Sigmoid colon (tissue), 7 donors: ENCODE data around the gene HIVEP2. TPM values are rescaled to one million over a fixed set of nuclear protein-coding genes. Genes with fewer than 3 reads are reported as not detected.

Experiments
- DNase-seq: peaks from one replicate; pipeline ENCODE4 v3.0.0-alpha.2; 2019
- H3K27ac ChIP-seq, 4 donors: fragments of 200-600 bp; sonication (generic); one replicate each; pipeline ENCODE4 v1.5.1; 2016 to 2019; ENCODE audit warnings: mild to moderate bottlenecking in 1 of 4
- H3K27me3 ChIP-seq, 3 donors: fragments of 200-600 bp; sonication (generic); one replicate each; pipeline ENCODE4 v1.5.1; 2019; ENCODE audit warnings: mild to moderate bottlenecking in 1 of 3
- H3K36me3 ChIP-seq, 4 donors: fragments of 200-600 bp; sonication (generic); one replicate each; pipeline ENCODE4 v1.5.1; 2016 to 2019
- H3K4me1 ChIP-seq, 4 donors: fragments of 200-600 bp; sonication (generic); one replicate each; pipeline ENCODE4 v1.5.1; 2017 to 2019
- H3K4me3 ChIP-seq, 4 donors: fragments of 200-600 bp; sonication (generic); one replicate each; pipeline ENCODE4 v1.5.1; 2017 to 2019; ENCODE audit warnings: mild to moderate bottlenecking in 2 of 4, moderate library complexity in 1 of 4
- H3K9me3 ChIP-seq, 4 donors: fragments of 200-600 bp in 3 of 4; sonication (generic) in 3 of 4; one replicate each; pipeline versions ENCODE4 v1.5.1 to v1.6.1; 2013 to 2019
- EP300 ChIP-seq, 4 donors: sonication (generic); formaldehyde crosslinking; IDR thresholded peaks; one replicate each; pipeline ENCODE4 v1.6.1; 2017; ENCODE audit warnings: antibody characterized with exemption in 4 of 4
- POLR2A ChIP-seq, 2 donors: fragments of 450-650 bp; IDR thresholded peaks; one replicate each; pipeline ENCODE4 v1.6.1; 2016; ENCODE audit warnings: antibody characterized with exemption in 2 of 2, mild to moderate bottlenecking in 2 of 2, moderate library complexity in 2 of 2
- POLR2AphosphoS5 ChIP-seq, 4 donors: sonication (generic); formaldehyde crosslinking; IDR thresholded peaks; one replicate each; pipeline ENCODE4 v1.6.1; 2017; ENCODE audit warnings: antibody characterized with exemption in 4 of 4
- WGBS, 2 donors: extraction: QIAGEN DNeasy Blood & Tissue Kit; methylation state at CpG; one replicate each; pipeline ENCODE4 v1.1.7; 2013; 5-methylcytosine and 5-hydroxymethylcytosine counted together
- intact Hi-C: fragments of 100-400 bp; cut with DNase I; formaldehyde crosslinking; loops from one replicate; pipeline ENCODE4 v1.15.1; 2023
- polyA plus RNA-seq, 3 donors: library from polyadenylated mRNA; stranded (reverse); fragments of 200-250 nt; gene quantifications; one replicate each; pipeline ENCODE4 v1.2.3, GENCODE V29; 2013
- total RNA-seq, 4 donors: library from RNA; depleted of rRNA; stranded (reverse); fragments of >200 nt; gene quantifications; one replicate each; pipeline ENCODE4 v1.1.0, GENCODE V29; 2016
- TF ChIP-seq, protein P1 (sequence below), 4 experiments: fragments of 450-650 bp in 3 of 4; fragments of 200-600 bp in 1 of 4; IDR thresholded peaks; one replicate each; pipeline ENCODE4 v1.5.1; 2016 to 2019; ENCODE audit warnings: antibody characterized with exemption in 4 of 4, mild to moderate bottlenecking in 3 of 4, moderate library complexity in 2 of 4
- donor health status: healthy with polysubstance abuse.
- donor health status: Bipolar disorder and iron deficiency.
- donor health status: healthy.

Gene HIVEP2
- total and polyA plus RNA-seq, 7 donors, result 1.8 to 21.7 (median 11.5) TPM

DNA sequence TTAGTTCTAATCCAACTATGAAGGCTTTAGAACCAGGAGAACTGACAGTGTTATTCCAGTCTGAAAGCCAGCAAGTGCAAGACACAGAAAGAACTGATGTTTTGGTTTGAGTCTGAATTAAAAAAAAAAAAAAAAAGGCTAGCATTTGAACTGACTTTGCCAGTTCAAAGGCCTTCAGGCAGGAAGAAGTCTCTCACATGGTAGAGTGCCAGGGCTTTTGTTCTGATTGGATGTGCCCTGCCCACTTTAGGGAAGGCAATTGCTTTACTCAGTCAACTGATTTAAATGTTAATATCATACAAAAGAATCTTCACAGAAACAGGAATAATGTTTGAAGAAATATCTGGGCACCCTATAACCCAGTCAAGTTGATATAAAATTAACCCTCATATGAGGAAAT, 212.2 kb downstream of the HIVEP2 start:
- no peaks in the 10 kb centered on the region for H3K27me3 ChIP-seq
- intact Hi-C loops, result no loop called here
- TF ChIP-seq POLR2AphosphoS5 (IDR thresholded peaks at IDR 0.05) (no peak), EP300 (IDR thresholded peaks at IDR 0.05) (no peak), POLR2A (IDR thresholded peaks at IDR 0.05) (no peak)
- TF ChIP-seq, protein P1, sequence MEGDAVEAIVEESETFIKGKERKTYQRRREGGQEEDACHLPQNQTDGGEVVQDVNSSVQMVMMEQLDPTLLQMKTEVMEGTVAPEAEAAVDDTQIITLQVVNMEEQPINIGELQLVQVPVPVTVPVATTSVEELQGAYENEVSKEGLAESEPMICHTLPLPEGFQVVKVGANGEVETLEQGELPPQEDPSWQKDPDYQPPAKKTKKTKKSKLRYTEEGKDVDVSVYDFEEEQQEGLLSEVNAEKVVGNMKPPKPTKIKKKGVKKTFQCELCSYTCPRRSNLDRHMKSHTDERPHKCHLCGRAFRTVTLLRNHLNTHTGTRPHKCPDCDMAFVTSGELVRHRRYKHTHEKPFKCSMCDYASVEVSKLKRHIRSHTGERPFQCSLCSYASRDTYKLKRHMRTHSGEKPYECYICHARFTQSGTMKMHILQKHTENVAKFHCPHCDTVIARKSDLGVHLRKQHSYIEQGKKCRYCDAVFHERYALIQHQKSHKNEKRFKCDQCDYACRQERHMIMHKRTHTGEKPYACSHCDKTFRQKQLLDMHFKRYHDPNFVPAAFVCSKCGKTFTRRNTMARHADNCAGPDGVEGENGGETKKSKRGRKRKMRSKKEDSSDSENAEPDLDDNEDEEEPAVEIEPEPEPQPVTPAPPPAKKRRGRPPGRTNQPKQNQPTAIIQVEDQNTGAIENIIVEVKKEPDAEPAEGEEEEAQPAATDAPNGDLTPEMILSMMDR (IDR thresholded peaks at IDR 0.05), result no peak
- no peaks in the 10 kb centered on the region for H3K4me1 ChIP-seq
- no peak for DNase-seq
- H3K27ac ChIP-seq, result no peak overlapping the region
- H3K36me3 ChIP-seq, result no peaks in the 10 kb centered on the region
- no peak overlapping the region for H3K4me3 ChIP-seq
- H3K9me3 ChIP-seq, result no peaks in the 10 kb centered on the region

DNA sequence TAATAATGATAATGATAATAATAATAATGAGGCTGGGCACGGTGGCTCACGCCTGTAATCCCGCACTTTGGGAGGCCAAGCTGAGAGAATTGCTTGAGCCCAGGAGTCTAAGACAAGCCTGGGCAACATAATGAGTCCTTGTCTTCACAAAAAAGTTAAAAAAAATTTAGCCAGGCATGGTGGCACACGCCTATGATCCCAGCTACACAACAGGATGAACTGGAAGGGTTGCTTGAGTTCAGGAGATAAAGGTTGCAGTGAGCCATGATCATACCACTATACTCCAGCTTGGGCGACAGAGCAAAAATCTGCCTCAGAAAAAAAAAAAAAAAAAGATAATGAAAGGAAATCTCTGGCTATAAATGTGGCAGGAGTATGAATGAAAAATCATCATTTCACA, 213.4 kb downstream of the HIVEP2 start:
- H3K4me1 ChIP-seq, result no peaks in the 10 kb centered on the region

DNA sequence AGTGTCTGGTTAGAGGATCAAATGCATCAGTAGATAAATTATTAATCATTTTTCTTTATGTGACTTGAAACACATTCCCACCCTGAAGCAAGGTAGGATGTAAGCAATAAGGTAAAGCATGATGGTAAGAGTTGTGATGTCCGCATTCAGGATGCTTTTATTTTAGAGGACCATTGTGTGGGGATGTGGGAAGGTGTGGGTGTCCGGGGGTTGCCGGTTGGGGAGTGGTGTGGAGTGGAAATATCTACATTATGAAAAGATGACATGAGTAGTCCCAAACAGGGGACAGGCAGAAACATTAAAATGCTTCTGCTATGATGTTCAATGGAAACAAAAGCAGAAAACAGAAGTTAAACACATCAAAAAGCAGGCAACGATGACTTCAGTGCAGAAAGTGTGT, 215.4 kb downstream of the HIVEP2 start:
- no peaks in the 10 kb centered on the region for H3K4me1 ChIP-seq
- no peak overlapping the region for H3K27ac ChIP-seq
- H3K4me3 ChIP-seq, result no peak overlapping the region
- DNase-seq, result no peak
- no peaks in the 10 kb centered on the region for H3K27me3 ChIP-seq
- no peak for TF ChIP-seq POLR2AphosphoS5 (IDR thresholded peaks at IDR 0.05)
- TF ChIP-seq EP300 (IDR thresholded peaks at IDR 0.05), result no peak
- no peak for TF ChIP-seq POLR2A (IDR thresholded peaks at IDR 0.05)
- TF ChIP-seq, protein P1 (IDR thresholded peaks at IDR 0.05), result no peak
- no peaks in the 10 kb centered on the region for H3K36me3 ChIP-seq
- WGBS, 2 donors, result 50 to 64% methylated on average over 4 of the region's 4 CpGs
- no peaks in the 10 kb centered on the region for H3K9me3 ChIP-seq
- intact Hi-C loops, result no loop called here

More for the DNA sequence above, 213.4 kb downstream of the HIVEP2 start:
- no peak for DNase-seq
- intact Hi-C loops, result no loop called here
- TF ChIP-seq EP300 (IDR thresholded peaks at IDR 0.05), result no peak
- TF ChIP-seq, protein P1 (IDR thresholded peaks at IDR 0.05), result no peak
- TF ChIP-seq POLR2AphosphoS5 (IDR thresholded peaks at IDR 0.05), result no peak
- TF ChIP-seq POLR2A (IDR thresholded peaks at IDR 0.05), result no peak
- 96 to 97% methylated on average over 5 of the region's 5 CpGs for WGBS, 2 donors
- no peak overlapping the region for H3K4me3 ChIP-seq
- no peaks in the 10 kb centered on the region for H3K27me3 ChIP-seq
- no peaks in the 10 kb centered on the region for H3K9me3 ChIP-seq
- no peak overlapping the region for H3K27ac ChIP-seq
- no peaks in the 10 kb centered on the region for H3K36me3 ChIP-seq

DNA sequence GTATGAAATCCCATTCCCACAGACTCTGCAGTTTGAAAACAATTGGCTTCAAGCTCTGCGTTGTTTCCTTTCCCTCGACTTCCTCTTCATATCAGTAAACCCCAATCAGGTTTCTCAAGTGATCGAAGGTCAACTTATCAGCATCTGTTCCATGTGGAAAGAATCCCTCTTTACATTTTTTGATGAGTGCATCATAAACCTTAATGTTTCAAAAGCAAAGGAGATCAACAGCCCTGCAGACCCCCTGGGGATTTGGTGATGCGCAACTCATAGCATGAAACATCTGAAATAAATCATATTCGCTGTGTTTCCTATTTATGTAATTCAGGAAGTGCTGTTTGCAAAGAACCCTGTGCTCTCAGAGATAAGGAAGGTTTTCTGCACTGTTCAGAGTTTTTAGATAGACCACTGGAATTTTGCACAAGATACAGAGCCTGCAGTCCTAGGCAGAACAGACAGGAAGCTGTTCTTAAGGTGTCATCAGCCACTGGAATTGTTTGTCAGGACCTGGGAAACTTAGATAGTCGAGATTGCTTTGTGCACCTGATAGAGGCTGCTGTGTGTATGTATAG, 216.0 kb downstream of the HIVEP2 start:
- Histone ChIP-seq H3K4me3 (no peak overlapping the region), H3K9me3 (no peaks in the 10 kb centered on the region), H3K27ac (no peak overlapping the region), H3K4me1 (no peaks in the 10 kb centered on the region), H3K36me3 (no peaks in the 10 kb centered on the region), H3K27me3 (no peaks in the 10 kb centered on the region)
- DNase-seq, result no peak
- intact Hi-C loops, result no loop called here
- TF ChIP-seq POLR2A (IDR thresholded peaks at IDR 0.05), result no peak
- TF ChIP-seq POLR2AphosphoS5 (IDR thresholded peaks at IDR 0.05), result no peak
- TF ChIP-seq, protein P1 (IDR thresholded peaks at IDR 0.05), result no peak
- no peak for TF ChIP-seq EP300 (IDR thresholded peaks at IDR 0.05)
- 11 to 17% methylated on average over 6 of the region's 6 CpGs for WGBS, 2 donors

DNA sequence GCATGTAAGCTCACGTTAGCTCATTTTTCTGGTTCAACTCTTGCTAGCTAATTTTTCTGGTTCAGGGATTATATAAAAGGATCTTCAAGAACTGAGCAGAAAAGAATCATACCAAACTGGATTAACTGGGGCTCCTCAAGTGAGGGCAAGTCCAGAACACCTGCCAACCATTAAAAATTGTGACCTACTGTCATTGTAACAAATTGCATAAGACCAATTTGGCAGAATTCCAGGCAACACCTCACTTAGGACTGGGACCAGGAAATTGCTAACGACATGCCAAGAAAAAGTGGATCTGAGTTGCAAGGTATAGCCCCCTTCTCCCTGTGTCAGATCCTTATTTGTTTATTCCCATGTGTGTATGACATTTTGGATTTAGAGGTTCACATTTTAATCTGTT, 216.6 kb downstream of the HIVEP2 start:
- 42 to 59% methylated on average over 2 of the region's 2 CpGs for WGBS, 2 donors
- H3K27me3 ChIP-seq, result no peaks in the 10 kb centered on the region
- no peaks in the 10 kb centered on the region for H3K9me3 ChIP-seq
- no peaks in the 10 kb centered on the region for H3K4me1 ChIP-seq
- DNase-seq, result no peak
- no peaks in the 10 kb centered on the region for H3K36me3 ChIP-seq
- no peak for TF ChIP-seq POLR2AphosphoS5 (IDR thresholded peaks at IDR 0.05)
- TF ChIP-seq, protein P1 (IDR thresholded peaks at IDR 0.05), result no peak
- TF ChIP-seq POLR2A (IDR thresholded peaks at IDR 0.05), result no peak
- no peak for TF ChIP-seq EP300 (IDR thresholded peaks at IDR 0.05)
- H3K4me3 ChIP-seq, result no peak overlapping the region
- intact Hi-C loops, result no loop called here
- H3K27ac ChIP-seq, result no peak overlapping the region
